ENCODE data around the gene KDM4B.

KDM4B gene

DNA sequence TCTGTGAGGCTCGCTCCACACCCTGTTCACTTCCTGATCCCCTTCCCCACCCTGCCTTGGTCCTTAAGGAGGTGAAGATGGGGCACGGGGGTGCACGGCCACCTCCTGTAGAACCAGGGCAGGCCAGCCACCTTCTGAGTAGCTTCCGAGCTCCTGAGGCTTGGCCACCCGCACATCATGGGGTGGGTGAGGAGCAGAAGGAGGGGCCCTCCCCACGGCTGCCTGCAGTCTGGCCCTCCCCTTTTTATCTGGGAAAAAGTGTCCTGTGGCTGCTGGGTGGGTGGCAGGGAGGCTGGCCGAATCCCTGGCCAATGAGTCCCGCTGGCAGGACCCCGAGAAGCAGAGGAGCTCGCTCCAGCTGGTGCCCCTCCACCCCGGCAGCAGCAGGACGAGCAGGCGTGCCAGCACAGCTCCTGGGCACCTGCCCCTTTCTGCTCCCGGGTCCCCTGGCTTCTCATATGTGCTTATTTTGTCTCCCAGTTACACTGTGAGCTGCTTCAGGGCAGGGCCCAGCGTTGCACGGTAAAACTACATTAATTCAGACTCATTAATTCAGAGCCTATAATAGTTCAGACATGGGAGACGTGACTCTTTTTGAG lies 135.0 kb downstream of the KDM4B start:
- DNase-seq (ENCODE audit: low read depth in 2 of 2, low spot score in 1 of 2), result no peak

DNA sequence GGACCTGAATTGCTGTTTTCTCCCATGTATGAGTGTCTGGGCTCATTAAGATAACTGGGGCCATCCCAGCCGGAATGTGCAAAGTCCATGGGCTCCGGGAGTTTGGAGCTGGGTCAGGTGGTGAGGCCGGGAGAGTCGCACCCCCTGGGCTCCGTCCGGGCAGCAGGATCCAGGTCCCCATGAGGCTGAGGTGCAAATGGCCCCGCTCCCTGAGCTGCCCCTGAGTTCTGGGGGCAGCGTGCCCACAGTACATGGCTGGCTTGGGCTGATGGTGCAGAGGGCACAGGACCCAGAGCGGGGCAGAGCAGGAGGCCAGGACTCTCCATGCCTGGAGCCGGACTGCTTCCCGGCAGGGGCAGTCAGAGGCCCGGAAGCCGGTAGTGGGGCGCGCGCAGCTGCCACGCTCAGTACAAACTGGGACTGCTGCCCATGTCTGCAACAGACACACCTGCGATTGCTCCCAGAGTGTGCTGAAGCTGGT lies 136.0 kb downstream of the KDM4B start:
- DNase-seq (ENCODE audit: low read depth in 2 of 2, low spot score in 1 of 2), result no peak

DNA sequence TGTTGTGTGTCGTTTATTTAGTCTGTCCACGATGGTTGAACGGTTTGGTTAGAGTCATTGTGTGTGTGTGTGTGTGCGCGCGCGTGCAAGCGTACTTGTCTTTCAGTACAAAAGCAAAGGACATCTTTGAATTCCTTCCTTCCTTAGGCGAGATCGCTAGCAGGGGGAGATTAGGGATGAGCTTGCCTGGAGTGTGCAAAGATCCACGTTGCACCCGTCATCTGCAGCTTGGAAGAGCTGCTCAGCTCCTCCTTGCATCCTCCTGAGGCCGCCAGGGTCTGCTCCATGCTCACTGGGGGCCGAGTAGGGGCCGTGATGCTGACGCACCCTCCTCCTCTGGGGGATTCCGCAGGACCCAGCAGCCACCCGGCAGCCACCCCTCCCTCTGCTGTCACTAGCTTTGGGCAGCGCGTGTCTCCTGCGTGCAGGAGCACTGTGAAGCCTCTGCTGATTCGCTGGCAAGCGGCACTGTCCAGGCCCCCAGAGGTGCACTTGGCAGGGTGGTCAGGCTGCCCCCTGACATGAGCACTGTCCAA lies 137.3 kb downstream of the KDM4B start:
- DNase-seq (ENCODE audit: low read depth in 2 of 2, low spot score in 1 of 2), result no peak

DNA sequence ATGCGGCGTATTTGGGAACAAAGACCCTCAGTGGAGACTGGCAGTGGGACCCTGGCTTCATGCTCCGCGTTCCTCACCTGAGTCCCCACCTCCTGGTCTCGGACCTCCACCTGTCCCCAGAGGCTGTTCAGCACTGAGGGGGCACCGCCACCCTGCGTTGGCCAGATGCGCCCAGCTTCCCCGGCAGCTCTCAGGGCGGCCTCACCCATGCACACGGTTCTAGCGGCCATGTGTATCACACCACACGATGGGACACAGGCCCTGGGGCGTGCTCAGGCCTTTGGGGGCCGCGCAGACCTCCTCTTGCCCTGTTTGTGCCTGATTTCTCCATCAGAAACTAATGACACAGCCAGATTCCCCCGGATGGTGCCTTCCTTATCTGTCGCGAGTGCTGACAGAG lies 138.1 kb downstream of the KDM4B start:
- DNase-seq (ENCODE audit: low read depth in 2 of 2, low spot score in 1 of 2), result no peak

DNA sequence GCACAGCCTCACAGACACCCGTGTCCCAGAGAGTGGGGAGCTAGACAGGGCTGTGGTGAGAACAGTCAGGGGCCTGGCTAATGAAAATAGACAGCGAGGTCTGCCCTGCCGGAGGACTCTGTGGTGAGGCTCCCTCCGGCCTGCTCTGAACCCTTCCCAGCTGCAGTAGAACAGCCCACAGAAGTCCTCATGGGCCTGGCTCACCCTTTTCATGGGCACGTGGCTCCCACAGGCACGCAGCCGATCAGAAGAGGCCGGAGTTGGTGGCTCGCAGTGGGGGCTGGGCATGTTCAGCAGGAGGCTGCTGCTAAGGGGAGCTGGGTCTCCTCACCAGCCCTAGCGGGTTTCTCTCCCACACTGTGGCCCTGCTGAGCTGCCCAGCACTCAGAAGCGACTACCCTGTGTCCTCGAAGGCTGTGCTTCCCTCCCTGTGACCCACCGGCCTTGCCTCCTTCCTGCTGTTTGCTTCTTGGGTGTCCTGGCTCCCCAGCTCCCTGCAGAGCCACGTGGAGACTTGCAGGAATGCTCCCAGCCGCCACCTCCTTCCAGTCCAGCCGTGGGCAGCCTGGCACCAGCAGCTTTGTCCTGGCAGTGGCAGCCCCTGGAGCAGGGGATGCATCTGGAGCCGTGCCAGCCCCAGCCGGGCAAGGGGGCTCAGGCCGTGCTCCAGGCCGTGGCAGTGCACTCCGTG lies 138.7 kb downstream of the KDM4B start:
- no peak for DNase-seq (ENCODE audit: low read depth in 2 of 2, low spot score in 1 of 2)

DNA sequence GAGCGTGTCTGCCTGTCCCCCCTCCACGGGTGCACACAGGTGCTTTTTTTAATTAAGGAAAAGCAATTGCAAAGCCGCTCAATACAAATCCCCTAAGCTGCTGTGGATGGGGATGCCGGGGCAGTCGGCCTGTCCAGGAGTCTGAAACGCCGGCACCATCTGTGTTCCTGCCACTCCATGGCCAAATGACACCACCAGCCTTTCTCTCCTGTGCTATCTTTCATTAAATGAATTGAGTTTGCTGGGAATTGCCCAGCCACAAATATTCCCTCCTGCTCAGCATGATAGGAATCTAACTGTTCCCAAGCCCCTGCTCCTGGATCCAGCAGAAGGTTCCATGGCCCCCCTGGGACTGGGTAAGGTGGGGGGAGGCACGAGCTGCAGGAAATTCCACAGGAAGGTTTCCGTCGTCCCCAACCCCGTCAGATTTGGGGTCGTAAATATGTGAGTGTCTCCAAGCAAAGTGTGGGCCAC lies 139.2 kb downstream of the KDM4B start:
- no peak for DNase-seq (ENCODE audit: low read depth in 2 of 2, low spot score in 1 of 2)

DNA sequence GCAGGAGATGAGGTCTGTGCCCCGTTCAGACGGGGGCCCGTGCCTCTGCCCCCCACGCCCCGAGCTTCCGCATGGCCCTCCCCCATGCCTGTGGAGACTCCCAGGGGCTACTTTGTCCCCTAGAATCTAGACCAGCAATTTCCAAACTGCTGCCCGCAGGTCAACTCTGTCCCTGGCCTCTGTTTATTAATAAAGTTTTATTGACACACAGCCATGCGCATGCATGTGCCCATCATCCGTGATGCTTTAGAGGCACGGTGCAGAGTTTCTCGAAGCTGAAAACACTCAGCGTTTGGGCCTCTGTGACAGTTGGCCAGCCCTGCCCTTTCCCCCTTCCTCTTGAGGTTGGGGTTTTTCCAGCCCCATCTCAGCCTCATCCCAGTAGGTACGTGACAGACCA lies 140.0 kb downstream of the KDM4B start:
- no peak for DNase-seq (ENCODE audit: low read depth in 2 of 2, low spot score in 1 of 2)

DNA sequence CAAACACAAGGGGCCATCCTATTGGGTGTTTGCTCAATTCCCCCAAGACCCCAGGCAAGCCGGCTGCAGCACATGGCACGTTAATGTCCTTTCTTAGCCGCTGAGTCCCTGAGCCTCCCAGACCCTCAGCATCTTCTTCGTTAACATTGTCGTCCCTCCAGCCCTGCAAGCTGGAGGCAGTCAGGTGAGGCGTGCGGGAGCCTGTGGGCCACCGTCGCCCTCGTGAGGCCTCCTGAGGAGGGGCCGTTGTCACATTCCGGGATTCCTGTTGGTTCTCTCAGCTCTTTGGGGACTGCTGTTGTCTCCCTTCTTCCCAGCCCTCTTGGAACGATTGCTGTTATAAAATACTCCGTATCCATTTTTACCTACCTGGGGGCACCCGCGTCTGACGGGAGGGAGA lies 140.6 kb downstream of the KDM4B start:
- no peak for DNase-seq (ENCODE audit: low read depth in 2 of 2, low spot score in 1 of 2)

DNA sequence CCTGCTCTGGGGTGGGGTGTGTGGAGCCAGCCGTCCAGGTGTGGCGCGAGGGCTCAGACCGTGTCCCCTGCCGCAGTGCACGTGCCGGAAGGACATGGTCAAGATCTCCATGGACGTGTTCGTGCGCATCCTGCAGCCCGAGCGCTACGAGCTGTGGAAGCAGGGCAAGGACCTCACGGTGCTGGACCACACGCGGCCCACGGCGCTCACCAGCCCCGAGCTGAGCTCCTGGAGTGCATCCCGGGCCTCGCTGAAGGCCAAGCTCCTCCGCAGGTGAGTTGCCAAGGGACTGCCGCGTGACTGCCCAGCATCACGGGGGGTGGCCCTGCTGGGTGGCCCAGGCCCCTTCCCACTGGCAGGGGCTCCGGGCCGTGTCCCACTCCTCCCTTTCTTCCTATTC lies 141.6 kb downstream of the KDM4B start:
- DNase-seq (ENCODE audit: low read depth in 2 of 2, low spot score in 1 of 2), result no peak

DNA sequence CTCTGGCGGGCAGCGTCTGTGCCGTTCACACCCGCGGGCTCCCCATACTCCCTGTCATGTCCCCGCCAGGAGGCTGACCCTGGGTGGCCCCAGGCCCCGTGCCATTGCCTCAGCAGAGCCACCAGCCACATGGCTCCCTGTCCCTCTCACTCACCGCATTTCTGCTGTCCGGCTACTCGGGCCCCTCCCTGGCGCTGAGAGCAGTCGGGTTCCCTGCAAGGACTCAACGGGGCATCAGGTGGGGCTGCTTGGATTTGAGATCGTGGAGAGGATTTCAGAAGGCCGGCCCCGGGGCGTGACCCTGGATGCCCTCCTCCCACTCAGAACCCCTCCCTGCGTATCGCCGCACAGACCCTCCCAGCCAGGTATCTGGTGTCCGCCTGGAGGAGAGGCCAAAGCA lies 142.1 kb downstream of the KDM4B start:
- DNase-seq (ENCODE audit: low read depth in 2 of 2, low spot score in 1 of 2), result no peak

DNA sequence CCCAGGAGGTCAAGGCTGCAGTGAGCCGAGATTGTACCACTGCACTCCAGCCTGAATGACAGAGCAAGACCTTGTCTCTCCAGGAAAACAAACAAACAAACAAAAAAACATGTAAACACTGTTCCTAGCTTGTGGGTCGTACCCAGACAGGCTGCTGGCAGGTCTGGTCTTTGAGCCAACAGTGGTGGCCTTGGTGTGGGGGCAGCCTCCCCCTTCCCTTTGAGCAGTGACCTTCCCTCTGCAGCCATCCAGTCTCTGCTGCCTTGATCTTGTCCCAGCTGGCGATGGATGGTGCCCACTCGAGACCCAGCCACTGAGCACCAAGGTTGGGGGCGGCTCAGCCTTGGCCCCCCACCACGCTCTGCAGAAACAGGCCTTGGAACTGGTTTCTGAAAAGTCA lies 143.3 kb downstream of the KDM4B start:
- no peak for DNase-seq (ENCODE audit: low read depth in 2 of 2, low spot score in 1 of 2)

DNA sequence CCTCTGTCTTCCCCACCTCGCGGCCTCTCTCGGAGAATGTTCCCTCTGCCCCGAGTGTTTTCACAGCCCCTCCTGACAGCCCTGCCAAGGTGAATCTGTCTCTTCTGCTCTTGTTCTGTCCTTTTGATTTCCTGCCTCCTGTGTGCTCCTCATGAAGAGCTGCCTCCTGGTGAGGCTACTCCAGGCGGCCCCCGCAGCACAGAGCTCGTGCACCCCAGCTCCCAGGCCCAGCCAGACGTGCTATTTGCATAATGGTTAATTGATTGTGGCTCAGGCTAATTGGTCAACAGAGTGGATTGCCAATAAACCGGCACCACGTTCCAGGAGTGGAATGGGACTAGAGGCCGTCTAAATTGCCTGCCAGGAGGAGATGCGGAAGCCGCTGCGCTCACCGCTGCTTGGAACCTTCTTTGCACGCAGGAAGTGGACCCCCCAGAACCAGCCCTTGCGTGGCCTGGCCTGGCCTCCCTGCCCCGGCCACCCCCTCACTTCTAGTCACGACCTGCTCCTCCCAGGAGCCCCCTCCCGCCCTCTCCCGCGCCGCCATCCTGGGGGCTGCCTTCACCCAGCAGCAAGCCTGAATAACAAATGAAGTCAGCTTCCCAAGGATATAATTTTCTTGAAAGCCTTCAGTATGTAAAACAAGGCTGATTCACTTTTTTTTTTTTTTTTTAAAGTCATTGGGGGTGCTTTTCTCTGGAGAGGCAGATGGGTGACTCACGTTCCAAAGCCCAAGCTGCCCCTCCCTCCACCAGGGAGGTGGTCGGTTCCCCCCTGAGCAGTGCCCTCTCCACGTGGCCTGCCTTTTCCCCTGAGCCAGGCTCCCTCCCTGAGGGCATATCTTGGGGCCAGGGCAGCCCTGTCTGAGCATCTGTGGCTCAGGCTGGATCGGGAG lies 144.0 kb downstream of the KDM4B start:
- no peak for DNase-seq (ENCODE audit: low read depth in 2 of 2, low spot score in 1 of 2)

DNA sequence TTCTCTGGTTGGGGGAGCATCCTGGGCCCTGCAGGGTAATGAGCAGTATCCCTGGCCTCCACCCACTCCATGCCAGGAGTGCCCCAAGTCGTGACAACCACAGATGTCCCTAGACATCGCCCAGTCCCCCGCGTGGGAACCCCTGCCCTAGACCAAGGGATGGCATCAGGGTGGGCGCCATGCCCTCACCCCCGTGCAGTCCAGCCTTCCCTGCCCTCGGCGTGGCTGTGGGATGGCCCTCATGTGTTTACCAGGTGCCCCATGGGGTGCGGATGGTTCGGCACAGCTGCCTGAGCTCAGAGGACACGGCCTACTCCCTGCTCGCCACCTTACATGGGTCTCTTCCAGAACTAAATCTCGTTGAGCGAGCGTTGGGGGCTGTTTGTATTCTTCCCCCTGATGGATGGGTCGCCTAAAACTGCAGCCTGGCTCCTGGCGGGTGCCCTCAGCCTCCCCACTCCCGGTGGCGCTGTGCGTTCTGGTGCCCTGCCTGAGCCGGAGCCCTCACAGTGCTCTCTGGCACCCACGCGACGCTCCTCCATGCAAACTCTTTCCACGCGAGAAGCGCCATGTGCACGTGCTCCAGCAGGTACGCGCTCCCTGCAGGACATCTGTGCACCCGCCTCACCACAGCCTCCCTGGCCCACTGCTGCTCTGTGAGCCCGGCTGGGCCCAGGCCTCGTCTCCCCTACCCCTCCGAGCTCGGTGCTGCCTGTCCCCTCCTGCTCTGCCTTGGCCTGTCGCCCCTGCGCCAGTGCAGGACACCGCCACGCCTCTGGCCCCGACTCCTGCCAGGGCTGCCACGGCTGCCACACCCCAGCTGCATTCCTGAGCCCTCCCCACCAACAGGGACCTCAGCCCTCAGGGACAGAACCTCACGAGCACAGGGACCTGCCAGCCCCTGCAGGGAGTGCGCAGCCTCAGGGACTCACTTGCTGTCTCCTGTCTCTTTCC lies 145.0 kb downstream of the KDM4B start:
- DNase-seq (ENCODE audit: low read depth in 2 of 2, low spot score in 1 of 2), result no peak

DNA sequence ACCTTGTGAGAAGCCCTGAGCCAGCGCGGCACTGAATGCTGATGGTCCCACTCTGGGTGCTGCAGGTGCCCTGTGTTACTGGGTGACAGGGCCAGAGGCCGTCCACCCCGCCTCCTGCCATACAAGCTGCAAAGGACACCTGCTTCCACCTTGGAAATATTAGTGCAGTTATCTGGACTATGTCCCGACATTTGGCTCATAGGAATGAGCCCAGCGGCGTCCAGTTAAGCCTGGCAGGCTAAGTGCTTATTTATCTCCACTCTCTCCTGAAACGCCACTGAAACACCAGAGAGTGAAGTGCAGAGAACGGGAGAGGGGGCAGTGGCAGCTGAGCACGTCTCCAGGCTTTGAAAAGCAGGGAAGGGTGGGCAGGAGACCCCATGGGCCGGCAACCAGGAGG lies 145.8 kb downstream of the KDM4B start:
- DNase-seq (ENCODE audit: low read depth in 2 of 2, low spot score in 1 of 2), result no peak

DNA sequence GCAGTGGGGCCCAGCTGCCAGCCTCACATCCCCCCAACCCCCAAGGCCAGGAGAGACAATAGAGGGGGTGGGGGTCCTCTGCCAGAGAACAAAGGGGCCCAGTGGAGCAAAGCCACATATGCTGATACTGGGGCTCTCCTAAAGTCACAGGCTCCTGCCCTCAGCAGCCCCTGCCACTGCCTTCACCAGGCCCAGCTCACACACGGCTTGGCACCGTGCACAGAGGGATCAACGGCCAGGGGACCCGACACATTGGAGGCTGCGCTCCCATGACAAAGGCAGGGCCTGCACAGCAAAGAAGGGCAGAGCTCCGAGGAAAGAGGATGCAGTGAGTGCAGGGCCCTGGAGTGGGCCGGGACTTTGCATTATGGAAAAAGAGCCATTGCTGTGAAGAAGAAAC lies 146.4 kb downstream of the KDM4B start:
- no peak for DNase-seq (ENCODE audit: low read depth in 2 of 2, low spot score in 1 of 2)

DNA sequence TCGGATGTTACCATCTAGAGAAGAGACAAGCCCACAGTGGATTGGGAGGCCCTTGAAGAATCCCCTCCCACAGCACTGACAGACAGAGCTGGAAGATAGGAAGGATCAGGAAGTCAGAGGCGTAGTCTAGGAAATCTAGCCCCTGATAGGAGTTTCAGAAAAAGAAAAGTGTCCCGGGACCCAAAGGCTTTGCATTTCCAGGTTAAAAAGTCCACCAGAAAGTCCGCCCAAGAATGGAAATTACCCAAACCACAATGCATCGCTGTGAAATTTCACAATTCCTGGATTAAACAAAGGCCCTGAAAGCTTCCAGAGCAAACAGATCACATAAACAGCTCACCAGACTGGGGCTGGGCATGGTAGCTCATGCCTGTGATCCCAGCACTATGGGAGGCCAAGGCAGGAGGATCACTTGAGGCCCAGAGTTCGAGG lies 146.9 kb downstream of the KDM4B start:
- no peak for DNase-seq (ENCODE audit: low read depth in 2 of 2, low spot score in 1 of 2)

DNA sequence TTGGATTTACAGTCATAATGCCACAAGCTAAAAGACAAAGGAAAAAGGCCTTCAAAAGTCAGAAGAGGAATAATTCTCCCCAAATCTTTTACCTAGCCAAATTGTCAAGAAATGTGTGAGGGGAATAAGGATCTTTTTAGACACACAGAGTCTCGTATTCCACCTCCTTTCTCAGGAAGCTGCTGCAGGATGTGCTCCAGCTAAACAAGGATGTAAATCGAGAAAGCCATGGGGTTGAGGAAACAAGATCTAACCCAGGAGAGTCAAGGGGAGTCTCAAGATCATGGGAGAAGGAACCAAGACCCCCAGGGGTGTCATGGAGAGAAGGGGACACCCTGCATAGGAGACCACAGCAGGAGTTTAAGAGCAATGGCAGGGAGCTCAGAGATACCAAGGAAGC lies 147.4 kb downstream of the KDM4B start:
- DNase-seq (ENCODE audit: low read depth in 2 of 2, low spot score in 1 of 2), result no peak

DNA sequence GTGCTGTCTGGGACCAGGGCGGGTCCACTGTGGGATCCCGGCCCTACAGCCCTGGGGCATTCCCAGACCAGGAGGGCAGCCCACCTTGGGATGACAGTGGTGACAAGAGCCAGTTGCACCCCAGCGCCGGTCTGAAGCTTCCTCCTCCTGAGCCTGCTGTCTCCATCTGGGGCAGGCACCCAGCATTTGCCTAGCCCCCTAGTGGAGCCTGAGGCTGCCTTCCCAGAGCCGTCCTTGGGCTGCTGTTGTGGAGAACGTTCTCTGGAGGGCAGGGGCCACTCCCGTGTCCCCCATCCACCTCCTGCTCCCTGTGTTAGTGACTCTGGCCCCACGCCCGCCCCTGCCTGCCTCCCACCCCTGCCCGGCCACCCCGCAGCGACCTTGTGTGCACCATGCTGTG lies 148.5 kb downstream of the KDM4B start:
- DNase-seq (ENCODE audit: low read depth in 2 of 2, low spot score in 1 of 2), result no peak

DNA sequence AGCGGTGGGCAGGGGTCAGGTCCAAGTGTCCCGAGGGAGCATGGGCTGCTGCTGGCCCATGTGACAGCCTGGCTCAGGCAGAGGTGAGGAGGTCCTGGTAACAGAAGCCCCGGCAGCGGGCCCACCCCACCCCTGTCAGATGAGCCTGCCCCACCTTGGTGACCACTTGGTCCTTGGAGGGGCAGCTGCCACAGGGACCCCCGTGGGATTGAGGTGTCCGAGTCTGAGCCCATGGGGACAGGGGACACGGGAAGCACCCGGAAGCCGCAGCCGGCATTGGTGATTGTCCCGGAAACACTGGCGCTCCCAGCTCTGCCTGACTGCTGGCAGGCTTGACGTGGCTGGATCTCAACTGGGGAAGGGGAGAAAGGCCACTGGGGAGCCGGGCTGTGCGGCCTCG lies 149.1 kb downstream of the KDM4B start:
- no peak for DNase-seq (ENCODE audit: low read depth in 2 of 2, low spot score in 1 of 2)

DNA sequence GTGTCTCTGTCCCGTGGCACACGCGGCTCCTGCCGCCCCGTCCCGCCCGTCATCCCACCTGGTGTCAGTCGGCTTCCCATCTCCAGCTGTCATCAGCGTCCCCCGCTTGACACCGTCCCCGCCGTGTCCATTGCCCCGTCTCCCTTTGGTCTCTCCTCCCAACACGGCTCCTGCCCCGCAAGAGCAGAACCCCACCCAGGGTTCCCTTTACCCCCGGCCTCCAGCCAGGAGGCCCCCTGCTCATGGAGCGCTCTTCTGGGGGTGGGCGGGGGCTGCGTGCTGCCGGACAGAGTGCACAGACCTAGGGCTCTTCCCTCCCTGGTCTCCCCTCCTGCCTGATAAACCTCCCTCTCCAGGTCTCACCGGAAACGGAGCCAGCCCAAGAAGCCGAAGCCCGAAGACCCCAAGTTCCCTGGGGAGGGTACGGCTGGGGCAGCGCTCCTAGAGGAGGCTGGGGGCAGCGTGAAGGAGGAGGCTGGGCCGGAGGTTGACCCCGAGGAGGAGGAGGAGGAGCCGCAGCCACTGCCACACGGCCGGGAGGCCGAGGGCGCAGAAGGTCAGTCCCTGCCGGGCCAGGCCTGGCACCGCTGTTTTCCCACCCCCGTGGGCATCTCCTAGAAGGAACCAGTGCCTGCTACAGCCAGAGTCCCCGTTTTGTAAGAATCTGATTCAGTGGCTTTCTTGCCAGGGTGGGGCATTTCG lies 150.5 kb downstream of the KDM4B start:
- no peak for DNase-seq (ENCODE audit: low read depth in 2 of 2, low spot score in 1 of 2)

Measured in stimulated activated CD8-positive, alpha-beta memory T cell treated with anti-CD3 and anti-CD28 coated beads, Interleukin-4, amount 100 ng/mL, for 4 hours (primary cell).